ENCODE results near the gene CSF2.

The CSF2 gene

GRCh38 chr5:132076983-132077382 lies 3.4 kb downstream of the CSF2 start:
- DNase-seq (ENCODE audit: low spot score) = no peak
- no peak for TF ChIP-seq CTCF (IDR thresholded peaks at IDR 0.05; ENCODE audit: borderline replicate concordance, control extremely low read depth, extremely low read depth, insufficient read depth, missing control alignments)
- in situ Hi-C loops (cut with MboI; ENCODE audit: low sequenced_read_pairs, unreplicated experiment) = no loop called here

GRCh38 chr5:132079081-132079480 lies 5.5 kb downstream of the CSF2 start:
- no peak for TF ChIP-seq CTCF (IDR thresholded peaks at IDR 0.05; ENCODE audit: borderline replicate concordance, control extremely low read depth, extremely low read depth, insufficient read depth, missing control alignments)
- in situ Hi-C loops (cut with MboI; ENCODE audit: low sequenced_read_pairs, unreplicated experiment) = no loop called here
- DNase-seq (ENCODE audit: low spot score) = no peak

- TF ChIP-seq CTCF (IDR thresholded peaks at IDR 0.05; ENCODE audit: borderline replicate concordance, control extremely low read depth, extremely low read depth, insufficient read depth, missing control alignments) = no peak
- in situ Hi-C loops (cut with MboI; ENCODE audit: low sequenced_read_pairs, unreplicated experiment) = no loop called here
- no peak for DNase-seq (ENCODE audit: low spot score)
Observed at GRCh38 chr5:132079619-132080018, 6.0 kb downstream of the CSF2 start.

- DNase-seq (ENCODE audit: low spot score) = peak; percentile 9
- TF ChIP-seq CTCF (IDR thresholded peaks at IDR 0.05; ENCODE audit: borderline replicate concordance, control extremely low read depth, extremely low read depth, insufficient read depth, missing control alignments) = no peak
- in situ Hi-C loops (cut with MboI; ENCODE audit: low sequenced_read_pairs, unreplicated experiment) = no loop called here
Observed at GRCh38 chr5:132080595-132080994, 7.0 kb downstream of the CSF2 start.

GRCh38 chr5:132081458-132081857 lies 7.9 kb downstream of the CSF2 start:
- no peak for TF ChIP-seq CTCF (IDR thresholded peaks at IDR 0.05; ENCODE audit: borderline replicate concordance, control extremely low read depth, extremely low read depth, insufficient read depth, missing control alignments)
- DNase-seq (ENCODE audit: low spot score) = peak; percentile 16
- in situ Hi-C loops (cut with MboI; ENCODE audit: low sequenced_read_pairs, unreplicated experiment) = no loop called here

GRCh38 chr5:132082329-132083023 lies 8.9 kb downstream of the CSF2 start:
- peak; percentile 20 for DNase-seq (ENCODE audit: low spot score)
- in situ Hi-C loops (cut with MboI; ENCODE audit: low sequenced_read_pairs, unreplicated experiment) = no loop called here
- no peak for TF ChIP-seq CTCF (IDR thresholded peaks at IDR 0.05; ENCODE audit: borderline replicate concordance, control extremely low read depth, extremely low read depth, insufficient read depth, missing control alignments)
